HEK293 (cell line): ENCODE measurements around the gene MUC5AC.

Experiments
- CTCF ChIA-PET: fragments of 350-600 bp; formaldehyde crosslinking; extraction: SDS; loops from one replicate; lab custom pipeline; 2021; ENCODE audit warnings: antibody characterized with exemption; lab: Yijun Ruan, JAX
- POLR2A ChIA-PET: fragments of 300-600 bp; formaldehyde crosslinking; extraction: SDS; loops from one replicate; lab custom pipeline; 2020; ENCODE audit warnings: antibody characterized with exemption, inconsistent platforms; lab: Yijun Ruan, JAX
- H3K27ac ChIP-seq: fragments of 200-500 bp; sonication (Bioruptor generic); 2 replicates; pipeline ENCODE4 v1.5.1; 2014; ENCODE audit warnings: low read depth, low read length, control low read depth, inconsistent platforms; ENCODE audit errors: extremely low read depth
- H3K36me3 ChIP-seq, 2 experiments: fragments of 200-500 bp in 1 of 2; sonication (Bioruptor generic) in 1 of 2; 1 replicate in 1 of 2; 2 replicates in 1 of 2; pipeline ENCODE4 v1.5.1; 2014 to 2017; ENCODE audit warnings: inconsistent platforms in 2 of 2, low read length in 2 of 2; ENCODE audit not compliant: control insufficient read depth in 2 of 2, insufficient read depth in 1 of 2
- H3K4me1 ChIP-seq: fragments of 200-500 bp; sonication (Bioruptor generic); 2 replicates; pipeline ENCODE4 v1.5.1; 2014; ENCODE audit warnings: mild to moderate bottlenecking, low read length, inconsistent platforms; ENCODE audit not compliant: control insufficient read depth, insufficient read depth
- H3K4me3 ChIP-seq: 2 replicates; pipeline ENCODE4 v1.5.1; 2011; ENCODE audit warnings: low read depth, mild to moderate bottlenecking, control low read depth, low read length, moderate library complexity
- H3K9me3 ChIP-seq: fragments of 200-500 bp; sonication (Bioruptor generic); 2 replicates; pipeline ENCODE4 v1.5.1; 2014; ENCODE audit warnings: low read depth, low read length, inconsistent platforms; ENCODE audit not compliant: control insufficient read depth, insufficient read depth
- BCL6B ChIP-seq: fragments of 450-650 bp; formaldehyde crosslinking; IDR thresholded peaks from 2 replicates; pipeline ENCODE4 v1.5.1; 2017; ENCODE audit warnings: missing biosample characterization, missing genetic modification characterization
- CTCF ChIP-seq: fragments of 450-650 bp; formaldehyde crosslinking; IDR thresholded peaks from 2 replicates; pipeline ENCODE4 v1.5.1; 2016; ENCODE audit warnings: missing biosample characterization, missing genetic modification characterization
- GLI2 ChIP-seq: fragments of 450-650 bp; formaldehyde crosslinking; IDR thresholded peaks from 2 replicates; pipeline ENCODE4; 2017; ENCODE audit warnings: missing biosample characterization, missing genetic modification characterization, low read depth, borderline replicate concordance
- HOXA7 ChIP-seq: sonication (generic); formaldehyde crosslinking; IDR thresholded peaks from 2 replicates; pipeline ENCODE4 v1.8.1; 2022; ENCODE audit warnings: missing genetic modification reagents, borderline replicate concordance
- HOXC10 ChIP-seq: sonication (generic); formaldehyde crosslinking; IDR thresholded peaks from 2 replicates; pipeline ENCODE4 v1.8.1; 2023; ENCODE audit warnings: mild to moderate bottlenecking, missing genetic modification reagents
- MZF1 ChIP-seq: fragments of 450-650 bp; formaldehyde crosslinking; IDR thresholded peaks from 2 replicates; pipeline ENCODE4 v1.5.1; 2017; ENCODE audit warnings: missing biosample characterization, missing genetic modification characterization, borderline replicate concordance
- ZBTB1 ChIP-seq: fragments of 450-650 bp; formaldehyde crosslinking; IDR thresholded peaks from 2 replicates; pipeline ENCODE4 v1.5.1; 2016; ENCODE audit warnings: missing biosample characterization, missing genetic modification characterization
- ZBTB11 ChIP-seq: fragments of 450-650 bp; formaldehyde crosslinking; conservative IDR thresholded peaks from 2 replicates; pipeline ENCODE4 v1.5.1; 2016; ENCODE audit warnings: low read depth, missing biosample characterization, missing genetic modification characterization
- ZFP37 ChIP-seq: fragments of 450-650 bp; formaldehyde crosslinking; IDR thresholded peaks from 2 replicates; pipeline ENCODE4 v1.5.1; 2016; ENCODE audit warnings: missing biosample characterization, missing genetic modification characterization
- ZNF2 ChIP-seq: fragments of 450-650 bp; formaldehyde crosslinking; IDR thresholded peaks from 2 replicates; pipeline ENCODE4 v1.5.1; 2016; ENCODE audit warnings: missing biosample characterization, missing genetic modification characterization
- ZNF202 ChIP-seq: fragments of 450-650 bp; formaldehyde crosslinking; IDR thresholded peaks from 2 replicates; pipeline ENCODE4 v1.5.1; 2016; ENCODE audit warnings: missing biosample characterization, missing genetic modification characterization, borderline replicate concordance
- ZNF26 ChIP-seq: fragments of 450-650 bp; formaldehyde crosslinking; IDR thresholded peaks from 2 replicates; pipeline ENCODE4 v1.5.1; 2016; ENCODE audit warnings: missing biosample characterization, missing genetic modification characterization
- ZNF266 ChIP-seq: fragments of 450-650 bp; formaldehyde crosslinking; IDR thresholded peaks from 2 replicates; pipeline ENCODE4 v1.5.1; 2016; ENCODE audit warnings: missing biosample characterization, missing genetic modification characterization, low read depth
- ZNF280C ChIP-seq: fragments of 450-650 bp; formaldehyde crosslinking; IDR thresholded peaks from 2 replicates; pipeline ENCODE4 v1.5.1; 2016; ENCODE audit warnings: missing biosample characterization, missing genetic modification characterization
- ZNF501 ChIP-seq: fragments of 450-650 bp; formaldehyde crosslinking; IDR thresholded peaks from 2 replicates; pipeline ENCODE4 v1.5.1; 2016; ENCODE audit warnings: missing biosample characterization, missing genetic modification characterization
- ZNF521 ChIP-seq: fragments of 450-650 bp; formaldehyde crosslinking; IDR thresholded peaks from 2 replicates; pipeline ENCODE4 v1.5.1; 2017; ENCODE audit warnings: missing biosample characterization, mild to moderate bottlenecking, missing genetic modification characterization
- ZNF555 ChIP-seq: fragments of 450-650 bp; formaldehyde crosslinking; conservative IDR thresholded peaks from 2 replicates; pipeline ENCODE4 v1.5.1; 2017; ENCODE audit warnings: missing biosample characterization, mild to moderate bottlenecking, missing genetic modification characterization, inconsistent platforms
- ZNF677 ChIP-seq: fragments of 450-650 bp; IDR thresholded peaks from 2 replicates; pipeline ENCODE4 v1.5.0; 2018; ENCODE audit warnings: missing biosample characterization, mild to moderate bottlenecking, missing genetic modification characterization, moderate library complexity
- ZSCAN18 ChIP-seq: fragments of 450-650 bp; formaldehyde crosslinking; IDR thresholded peaks from 2 replicates; pipeline ENCODE4 v1.5.1; 2016; ENCODE audit warnings: missing biosample characterization, missing genetic modification characterization

Gene MUC5AC

GRCh38 chr11:1179641-1180040 lies 21.9 kb downstream of the MUC5AC start:
- POLR2A ChIA-PET = no interaction called here
- no peak overlapping the region for H3K27ac ChIP-seq
- no peak for TF ChIP-seq BCL6B
- no peak for TF ChIP-seq ZNF677 (tag by site-specific recombination)
- TF ChIP-seq GLI2 = no peak
- TF ChIP-seq ZSCAN18 (tag by site-specific recombination) = no peak
- TF ChIP-seq ZBTB11 = no peak
- no peak for TF ChIP-seq ZNF202
- no peak for TF ChIP-seq CTCF (tag by site-specific recombination)
- TF ChIP-seq MZF1 (tag by site-specific recombination) = no peak
- TF ChIP-seq ZNF555 (tag by site-specific recombination) = no peak
- TF ChIP-seq HOXC10 (CRISPR knock-in tag) = no peak
- TF ChIP-seq, all 188 proteins: peak for 0
- H3K9me3 ChIP-seq = no peaks in the 10 kb centered on the region
- CTCF ChIA-PET = no interaction called here
- no peaks in the 10 kb centered on the region for H3K4me1 ChIP-seq
- H3K36me3 ChIP-seq = no peaks in the 10 kb centered on the region
- H3K4me3 ChIP-seq = no peak overlapping the region

- Histone ChIP-seq H3K9me3 (no peaks in the 10 kb centered on the region), H3K36me3 (no peaks in the 10 kb centered on the region), H3K27ac (no peak overlapping the region), H3K4me1 (no peaks in the 10 kb centered on the region), H3K4me3 (no peak overlapping the region)
- ChIA-PET POLR2A (no interaction called here), CTCF (no interaction called here)
- TF ChIP-seq ZNF280C (tag by site-specific recombination) = no peak
- TF ChIP-seq ZNF266 (tag by site-specific recombination) = no peak
- TF ChIP-seq ZFP37 (tag by site-specific recombination) = no peak
- no peak for TF ChIP-seq GLI2
- no peak for TF ChIP-seq ZNF501 (tag by site-specific recombination)
- no peak for TF ChIP-seq ZNF521 (tag by site-specific recombination)
- TF ChIP-seq ZNF26 = no peak
- TF ChIP-seq ZBTB1 = no peak
- TF ChIP-seq HOXA7 = no peak
- TF ChIP-seq MZF1 (tag by site-specific recombination) = no peak
- no peak for TF ChIP-seq ZNF2 (tag by site-specific recombination)
Measured at GRCh38 chr11:1180171-1180570, 22.4 kb downstream of the MUC5AC start.
